HK-2 (cell line): ENCODE data around the gene TESK1.

Source experiments
- DNase-seq: peaks from one replicate; pipeline ENCODE4 v3.0.0-alpha.2; 2018; ENCODE audit not compliant: unreplicated experiment

The TESK1 gene

GRCh38 chr9:35646533-35647265 is 41.6 kb downstream of the TESK1 start:
- peak; percentile 85 for DNase-seq

GRCh38 chr9:35649431-35650340 is 44.6 kb downstream of the TESK1 start:
- DNase-seq, result no peak

GRCh38 chr9:35650341-35651158 is 45.5 kb downstream of the TESK1 start, which contains the start of gene SIT1:
TSS of gene SIT1 (minus strand) at chr9:35650931. CDS start at chr9:35650853, 78 bp downstream.
- no peak for DNase-seq

DNA sequence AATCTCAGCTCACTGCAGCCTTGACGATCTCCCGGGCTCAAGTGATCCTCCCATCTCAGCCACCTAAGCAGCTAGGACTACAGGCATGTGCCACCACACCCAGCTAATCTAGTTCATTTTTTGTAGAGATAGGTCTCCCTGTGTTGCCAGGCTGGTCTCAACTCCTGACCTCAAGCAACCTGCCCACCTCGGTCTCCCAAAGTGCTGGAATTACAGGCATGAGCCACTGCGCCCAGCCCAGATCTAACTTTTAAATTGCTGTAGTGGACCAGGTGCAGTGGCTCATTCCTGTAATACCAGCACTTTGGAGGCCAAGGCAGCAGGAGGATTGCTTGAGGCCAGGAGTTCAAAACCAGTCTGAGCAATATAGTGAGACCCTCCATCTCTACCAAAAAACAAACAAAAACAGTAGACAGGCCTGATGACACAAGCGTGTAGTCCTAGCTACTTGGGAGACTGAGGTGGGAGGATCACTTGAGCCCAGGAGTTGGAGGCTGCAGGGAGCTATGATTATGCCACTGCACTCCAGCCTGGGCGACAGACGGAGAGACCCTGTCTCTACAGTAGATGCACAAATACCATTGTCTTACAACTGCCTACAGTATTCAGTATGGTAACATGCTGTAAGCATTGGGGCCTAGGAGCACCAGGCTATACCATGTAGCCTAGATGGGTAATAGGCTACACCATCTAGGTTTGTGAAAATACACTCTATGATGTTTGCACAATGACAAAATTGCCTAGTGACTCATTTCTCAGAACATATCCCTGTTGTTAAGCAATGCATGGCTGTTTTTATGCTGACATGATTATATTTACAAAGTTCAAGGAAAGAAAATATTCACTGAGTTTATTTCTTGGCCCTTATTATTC is 47.1 kb downstream of the TESK1 start:
- DNase-seq, result no peak

GRCh38 chr9:35652829-35653209 is 47.8 kb downstream of the TESK1 start:
- DNase-seq, result no peak

DNA sequence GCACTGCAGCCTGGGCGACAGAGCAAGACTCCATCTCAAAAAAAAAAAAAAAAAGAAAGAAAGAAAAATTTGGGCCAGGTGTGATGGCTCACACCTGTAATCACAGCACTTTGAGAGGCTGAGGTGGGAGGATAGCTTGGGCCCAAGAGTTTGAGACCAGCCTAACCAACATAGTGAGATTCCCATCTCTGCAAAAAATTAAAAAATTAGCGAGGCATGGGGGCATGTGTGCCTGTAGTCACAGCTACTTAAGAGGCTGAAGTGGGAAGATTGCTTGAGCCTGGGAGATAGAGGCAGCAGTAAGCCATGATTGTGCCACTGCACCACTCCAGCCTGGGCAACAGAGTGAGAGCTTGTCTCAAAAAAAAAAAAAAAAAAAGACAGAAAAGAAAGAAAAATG is 48.5 kb downstream of the TESK1 start:
- no peak for DNase-seq

DNA sequence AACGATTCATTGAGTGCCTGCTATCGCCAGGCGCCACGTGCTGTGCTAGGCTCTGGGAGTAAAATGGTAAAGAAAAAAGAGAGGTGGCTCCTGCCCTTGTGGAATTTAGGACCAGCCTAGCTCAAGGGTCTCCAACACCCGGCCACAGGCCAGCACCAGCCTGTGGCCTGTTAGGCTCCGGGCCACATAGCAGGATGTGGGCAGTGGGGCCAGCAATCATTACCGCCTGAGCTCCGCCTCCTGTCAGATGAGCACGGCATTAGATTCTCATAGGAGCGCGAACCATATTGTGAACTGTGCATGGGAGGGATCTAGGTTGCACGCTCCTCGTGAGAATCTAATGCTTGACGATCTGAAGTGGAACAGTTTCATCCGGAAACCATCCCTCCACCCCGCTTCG is 51.3 kb downstream of the TESK1 start:
- DNase-seq, result no peak

- no peak for DNase-seq
Observed at GRCh38 chr9:35656831-35657545, 51.9 kb downstream of the TESK1 start.

- DNase-seq, result peak; percentile 94
Observed at GRCh38 chr9:35657546-35658136, 52.6 kb downstream of the TESK1 start, which contains the start of gene RMRP. TSS of gene RMRP (minus strand) at chr9:35658019.

DNA sequence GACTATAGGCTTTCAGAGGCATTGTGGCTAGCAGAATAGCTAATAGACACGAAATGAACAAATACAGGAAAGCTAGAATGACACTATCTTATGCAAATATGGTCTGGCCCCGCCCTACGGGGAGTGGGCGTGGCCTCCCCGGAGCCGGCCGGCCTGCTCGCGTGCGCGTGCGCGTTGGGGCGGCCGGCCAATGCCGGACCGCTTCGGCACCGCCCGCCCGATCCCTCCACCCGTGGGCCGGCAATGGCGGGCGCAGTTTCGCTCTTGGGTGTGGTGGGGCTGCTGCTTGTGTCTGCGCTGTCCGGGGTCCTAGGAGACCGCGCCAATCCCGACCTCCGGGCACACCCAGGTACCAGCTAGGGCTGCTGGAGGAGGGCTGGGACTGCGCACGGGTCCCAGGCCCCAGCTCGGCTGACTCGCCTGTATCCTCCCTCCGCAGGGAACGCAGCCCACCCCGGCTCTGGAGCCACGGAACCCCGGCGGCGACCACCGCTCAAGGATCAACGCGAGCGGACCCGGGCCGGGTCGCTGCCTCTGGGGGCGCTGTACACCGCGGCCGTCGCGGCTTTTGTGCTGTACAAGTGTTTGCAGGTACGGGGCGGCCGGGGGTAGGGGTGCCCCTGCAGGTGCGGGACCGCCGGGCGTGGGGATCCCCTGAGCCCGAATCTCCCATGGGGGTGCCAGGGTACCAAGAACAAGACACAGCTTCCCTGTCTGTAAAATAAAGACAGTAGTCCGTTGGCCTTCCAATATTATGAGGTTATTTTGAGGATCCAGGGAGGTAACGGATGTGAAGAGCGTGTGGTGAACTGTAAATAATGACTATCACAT is 53.3 kb downstream of the TESK1 start, which contains the start of gene CCDC107:
CCDC107 (plus strand) TSS at position 156 of the 831 bp plus-strand sequence; CDS start at position 244, 88 bp downstream.
- peak; percentile 79 for DNase-seq

- DNase-seq, result no peak
Observed at GRCh38 chr9:35658968-35659220, 53.8 kb downstream of the TESK1 start.

- DNase-seq, result no peak
Observed at GRCh38 chr9:35659340-35659739, 54.3 kb downstream of the TESK1 start.
